NCI-H345 (cell line): ENCODE data around the gene MRPS30.
A peak's percentile ranks its signal among the peaks of the same experiment; 100 is the strongest.
"Not testable (repeated sequence)": the region's sequence is repeated elsewhere in the genome, so short reads cannot be mapped to it uniquely, and the experiment has no call there.

Experiments
- DNase-seq: peaks from one replicate; lab custom pipeline; 2025; lab: John Stamatoyannopoulos, UW

The MRPS30 gene

DNA sequence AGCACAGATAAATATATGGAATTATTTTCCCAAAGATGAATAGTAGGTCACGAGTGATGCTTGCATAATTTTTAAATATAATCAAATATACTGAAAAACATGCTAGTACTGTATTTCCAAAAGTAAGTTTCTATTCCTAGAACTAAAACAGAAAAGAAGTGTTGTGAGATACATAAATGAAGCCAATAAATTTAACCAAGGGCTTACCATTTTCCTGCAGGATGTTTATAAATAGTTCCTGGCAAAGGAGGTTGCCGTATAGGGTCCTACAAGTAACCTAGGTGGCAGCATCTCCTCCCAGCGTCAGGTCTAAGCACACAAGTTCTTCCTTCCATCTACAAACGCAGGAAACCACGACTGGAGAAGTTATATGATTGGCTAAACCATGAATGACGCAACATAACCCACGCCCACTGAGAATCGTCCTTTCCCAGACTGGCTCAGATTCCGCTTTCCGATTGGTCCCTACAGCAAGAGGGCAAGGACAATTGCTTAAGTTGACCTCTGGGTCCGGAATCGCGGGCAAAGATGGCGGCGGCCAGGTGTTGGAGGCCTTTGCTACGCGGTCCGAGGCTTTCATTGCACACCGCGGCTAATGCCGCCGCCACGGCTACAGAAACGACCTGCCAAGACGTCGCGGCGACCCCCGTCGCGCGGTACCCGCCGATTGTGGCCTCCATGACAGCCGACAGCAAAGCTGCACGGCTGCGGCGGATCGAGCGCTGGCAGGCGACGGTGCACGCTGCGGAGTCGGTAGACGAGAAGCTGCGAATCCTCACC is at the start of gene MRPS30:
Gene MRPS30 (plus strand): TSS at position 513 of the 780 bp plus-strand sequence. CDS start 16 bp downstream, at position 529.
- peak; percentile 99 for DNase-seq

DNA sequence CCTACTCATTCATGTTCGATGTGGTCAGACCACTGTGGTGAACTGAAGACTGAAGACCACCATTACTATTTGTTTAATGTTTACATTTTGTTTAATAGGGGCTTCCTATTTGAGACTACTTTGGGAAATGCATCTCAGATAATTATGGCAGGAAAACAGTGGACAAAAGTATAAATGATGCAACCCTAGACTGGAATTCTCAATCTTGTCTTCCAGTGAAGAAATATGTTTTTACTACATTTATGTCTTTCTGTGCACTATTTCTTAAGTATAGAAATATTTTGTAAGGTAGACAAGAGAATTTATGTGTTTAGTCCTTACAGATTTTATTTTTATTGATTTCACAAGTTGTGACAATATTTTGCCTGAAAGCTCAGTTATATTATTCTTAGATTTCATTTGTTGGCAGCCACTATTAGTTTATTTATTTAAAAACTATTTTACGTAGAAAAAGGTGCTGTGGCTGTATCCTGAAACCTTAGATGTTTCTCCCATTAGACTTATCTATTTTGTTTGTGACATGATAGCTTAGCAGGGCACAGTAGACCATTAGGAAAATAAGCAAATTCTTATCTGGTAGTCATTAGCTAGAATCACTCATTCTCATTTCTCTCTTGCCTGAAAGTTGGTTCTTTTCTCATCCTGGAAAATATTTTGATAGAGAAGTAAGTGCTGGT is 39.4 kb upstream of the MRPS30 start:
- DNase-seq: no peak

DNA sequence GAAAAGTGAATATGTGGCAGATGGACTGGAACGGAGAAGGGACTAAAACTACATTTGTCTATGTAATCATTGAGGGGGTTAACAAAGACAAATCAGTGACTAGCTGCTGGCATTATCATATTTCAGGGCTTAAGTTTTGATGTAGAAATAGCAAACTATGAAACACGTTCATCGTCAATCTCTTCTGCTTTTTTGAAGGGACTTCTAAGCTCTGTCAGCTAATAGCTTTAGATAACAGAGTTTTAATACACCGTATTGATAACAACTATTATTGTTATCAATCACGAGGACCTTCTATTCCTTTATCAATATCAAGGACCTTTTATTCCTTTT is 38.9 kb upstream of the MRPS30 start:
- no peak for DNase-seq

DNA sequence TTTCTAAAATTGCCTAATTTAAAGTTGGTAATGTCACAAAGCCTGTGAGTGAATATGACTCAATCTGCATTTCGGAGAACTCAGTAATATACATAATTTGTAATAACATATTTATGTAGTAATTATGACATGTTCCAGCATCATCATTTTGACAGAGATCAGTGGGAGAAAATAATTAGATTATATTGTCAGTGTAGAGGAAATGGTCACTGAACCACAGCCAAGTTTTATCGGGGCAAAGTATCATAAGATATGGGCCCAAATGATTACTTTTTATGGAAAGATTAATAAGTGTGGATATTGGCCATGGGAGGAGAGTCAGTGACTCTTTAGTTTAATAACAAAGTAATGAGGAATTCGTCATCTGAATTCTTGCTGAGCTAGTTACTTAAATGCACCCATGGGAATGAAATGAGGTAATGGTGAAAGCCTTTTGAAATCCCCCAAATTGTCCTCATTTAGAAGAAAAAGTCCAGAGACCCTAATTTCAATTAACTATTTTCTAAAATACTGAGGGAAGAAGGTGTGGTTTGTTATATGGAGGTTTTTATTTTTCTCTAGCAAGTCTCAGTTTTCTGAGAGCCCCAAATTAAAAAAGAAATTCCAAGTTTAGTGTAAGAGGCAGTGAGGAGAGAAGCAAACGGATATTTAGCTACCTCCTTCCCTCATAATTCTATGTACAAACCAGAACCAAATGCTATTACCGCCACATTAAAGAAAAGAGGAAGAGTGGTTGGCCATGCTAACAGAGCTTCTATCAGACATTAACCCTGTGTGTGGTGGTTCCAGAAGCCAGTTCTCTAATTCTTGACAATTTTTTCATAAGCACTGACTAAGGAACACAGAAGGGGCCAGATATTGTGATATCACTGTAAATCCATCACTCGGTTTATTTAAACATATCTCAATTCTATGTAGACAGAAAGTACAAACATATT is 37.7 kb upstream of the MRPS30 start:
- DNase-seq: no peak

DNA sequence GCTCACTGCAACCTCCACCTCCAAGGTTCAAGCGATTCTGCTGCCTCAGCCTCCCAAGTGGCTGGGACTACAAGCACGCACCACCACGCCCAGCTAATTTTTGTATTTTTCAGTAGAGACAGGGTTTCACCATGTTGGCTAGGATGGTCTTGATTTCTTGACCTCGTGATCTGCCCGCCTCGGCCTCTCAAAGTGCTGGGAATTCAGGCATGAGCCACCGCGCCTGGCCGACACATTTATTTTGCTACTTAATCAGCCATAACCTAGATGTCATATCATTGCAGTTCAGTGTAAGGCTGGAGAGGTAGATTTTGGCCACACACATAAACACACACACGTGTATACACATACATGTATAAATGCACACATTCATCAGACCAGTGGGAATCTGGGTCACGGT is 36.4 kb upstream of the MRPS30 start:
- DNase-seq: not testable (repeated sequence)

DNA sequence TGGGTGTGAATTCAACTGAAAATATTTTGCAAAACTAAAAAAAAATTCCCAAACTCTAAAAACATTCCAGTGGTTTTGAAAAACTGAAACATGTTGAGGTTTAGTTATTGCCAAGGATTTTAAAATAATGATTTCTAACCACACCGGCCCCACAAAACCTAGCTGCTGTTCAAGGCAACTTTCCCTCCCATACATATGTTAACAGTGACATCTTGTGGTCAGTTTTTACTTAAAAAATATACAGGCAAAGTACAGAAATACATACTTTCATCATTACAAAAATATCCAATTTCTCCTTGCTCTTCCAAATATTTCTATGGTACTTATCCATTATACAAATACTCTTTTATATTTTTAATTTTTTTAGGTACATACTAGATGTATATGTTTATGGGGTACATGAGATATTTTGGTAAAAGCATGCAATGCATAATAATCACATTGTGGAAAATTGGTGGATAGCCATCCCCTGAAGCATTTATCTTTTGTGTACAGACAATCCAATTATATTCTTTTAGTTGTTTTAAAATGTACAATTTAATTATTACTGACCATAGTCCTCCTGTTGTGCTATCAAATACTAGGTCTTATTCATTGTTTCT is 34.4 kb upstream of the MRPS30 start:
- DNase-seq: peak; percentile 21

DNA sequence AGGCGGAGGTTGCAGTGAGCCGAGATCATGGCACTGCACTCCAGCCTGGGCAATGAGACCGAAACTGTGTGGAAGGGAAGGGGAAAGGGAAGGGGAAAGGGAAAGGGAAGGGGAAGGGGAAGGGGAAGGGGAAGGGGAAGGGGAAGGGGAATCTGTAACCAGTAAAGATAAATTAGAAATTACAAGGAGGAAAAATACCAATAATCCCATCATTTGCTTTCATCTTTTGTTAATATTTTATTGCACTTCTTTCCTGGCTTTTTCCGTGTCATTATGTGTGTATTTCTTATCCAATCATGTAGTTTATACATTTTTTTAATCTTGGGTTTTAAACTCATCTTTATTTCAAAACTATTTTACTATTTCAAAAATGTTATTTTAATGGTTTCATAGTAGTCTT is 29.6 kb upstream of the MRPS30 start:
- DNase-seq: no peak

DNA sequence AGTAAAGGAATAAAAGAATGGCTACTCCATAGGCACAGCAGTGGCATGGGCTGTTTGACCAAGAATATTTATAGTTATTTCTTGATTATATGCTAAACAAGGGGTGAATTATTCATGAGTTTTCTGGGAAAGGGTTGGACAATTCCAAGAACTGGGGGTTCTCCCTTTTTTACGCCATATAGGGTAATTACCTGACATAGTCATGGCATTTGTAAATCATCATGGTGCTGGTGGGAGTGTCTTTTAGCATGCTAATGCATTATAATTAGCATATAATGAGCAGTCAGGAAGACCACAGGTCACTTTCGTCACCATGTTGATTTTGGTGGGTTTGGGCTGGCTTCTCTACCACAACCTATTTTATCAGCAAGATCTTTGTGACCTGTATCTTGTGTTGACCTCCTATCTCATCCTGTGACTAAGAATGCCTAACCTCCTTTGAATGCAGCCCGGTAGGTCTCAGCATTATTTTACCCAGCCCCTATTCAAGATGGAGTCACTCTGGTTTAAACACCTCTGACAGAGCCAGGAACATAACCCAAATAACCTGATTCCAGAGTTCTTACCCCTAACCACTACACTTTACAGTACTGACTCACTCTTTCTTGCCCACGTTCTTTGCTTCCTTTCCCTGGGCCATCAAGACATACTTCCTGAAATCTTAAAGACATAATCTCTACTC is 25.0 kb upstream of the MRPS30 start:
- no peak for DNase-seq

DNA sequence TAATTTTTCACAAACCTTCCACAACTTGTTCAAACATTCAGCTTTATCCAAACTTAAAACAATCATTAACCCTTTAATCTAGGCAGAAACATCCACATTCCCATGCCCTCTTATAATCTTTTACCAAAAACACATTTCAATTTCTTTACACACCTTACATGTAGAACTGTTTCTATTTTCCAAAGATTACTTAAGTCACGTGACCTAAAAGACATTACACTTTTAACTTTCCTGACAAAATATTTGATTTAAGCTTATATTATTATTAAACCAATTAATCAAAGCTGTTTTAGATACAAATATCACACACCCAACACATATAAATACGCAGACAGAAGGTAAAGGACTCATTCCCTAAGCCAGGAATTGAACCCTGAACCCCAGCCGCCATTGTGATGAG is 21.0 kb upstream of the MRPS30 start:
- no peak for DNase-seq

DNA sequence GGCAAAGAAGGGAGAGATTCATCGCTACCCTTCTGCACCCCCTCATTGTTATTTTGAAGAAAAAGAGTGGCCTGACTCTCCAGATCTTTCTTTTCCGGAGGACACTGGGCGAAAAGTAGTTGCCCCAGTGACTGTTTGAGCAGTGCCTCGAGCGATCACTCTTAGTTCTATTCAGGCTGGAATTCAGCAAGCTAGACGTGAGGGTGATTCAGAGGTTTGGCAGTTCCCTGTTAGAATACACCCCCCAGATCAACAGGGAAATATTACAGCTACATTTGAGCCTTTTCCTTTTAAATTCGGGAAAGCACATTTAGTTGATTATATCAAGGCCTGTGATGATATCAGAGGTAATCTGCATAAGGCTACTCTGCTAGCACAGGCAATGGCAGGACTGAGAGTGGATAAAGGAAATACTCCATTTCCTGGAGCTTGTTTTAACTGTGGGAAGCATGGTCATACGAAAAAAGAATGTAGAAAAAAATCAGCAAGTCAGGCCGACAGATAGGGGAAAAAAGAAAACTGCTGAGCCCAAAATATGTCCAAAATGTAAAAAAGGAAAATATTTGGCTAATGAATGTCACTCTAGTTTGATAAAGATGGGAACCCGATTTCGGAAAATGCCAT is 19.3 kb upstream of the MRPS30 start:
- DNase-seq: not testable (repeated sequence)

DNA sequence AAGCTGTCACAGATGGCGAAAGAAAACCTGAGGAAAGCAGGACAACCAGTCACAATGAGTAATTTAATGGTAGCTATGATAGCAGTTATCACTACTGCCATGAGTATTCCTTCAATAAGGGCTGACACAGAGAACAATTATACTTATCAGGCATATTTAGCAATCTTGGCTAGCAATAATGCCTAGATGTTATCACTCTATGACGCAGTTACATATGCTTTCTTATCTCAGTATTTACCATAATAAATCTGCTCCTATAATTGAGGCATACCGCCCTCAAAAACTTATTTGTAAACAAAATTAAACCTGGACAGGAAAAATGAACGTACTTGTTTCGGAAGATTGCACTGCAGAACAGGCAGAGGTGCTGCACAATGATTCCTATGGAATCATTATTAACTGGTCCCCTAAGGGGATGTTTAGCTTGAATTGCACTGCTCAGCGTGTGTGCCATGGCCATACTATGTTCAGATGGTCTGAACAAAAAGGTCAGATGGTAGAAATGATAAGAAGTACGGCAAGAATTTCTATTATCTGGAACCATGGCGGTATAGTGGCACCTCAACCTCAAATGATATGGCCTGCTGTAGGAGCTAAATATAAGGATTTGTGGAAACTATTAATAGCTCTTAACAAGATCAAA is 16.6 kb upstream of the MRPS30 start:
- not testable (repeated sequence) for DNase-seq

DNA sequence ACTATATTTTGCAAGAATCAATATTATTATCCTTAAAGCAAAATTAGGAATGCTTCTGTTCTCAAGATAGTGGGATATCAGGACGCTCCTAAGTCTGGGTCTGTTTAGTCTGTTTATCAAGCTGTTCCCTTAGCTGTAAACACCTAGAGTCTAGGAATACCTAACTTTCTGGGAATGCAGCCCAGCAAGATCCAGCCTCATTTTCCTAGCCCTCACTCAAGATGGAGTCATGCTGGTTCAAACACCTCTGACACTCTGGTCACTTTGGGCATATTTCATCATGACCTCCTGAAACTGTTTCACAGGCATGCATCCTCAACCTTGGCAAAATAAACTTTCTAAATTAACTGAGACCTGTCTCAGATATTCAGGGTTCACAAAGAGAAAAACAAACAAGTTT is 14.4 kb upstream of the MRPS30 start:
- no peak for DNase-seq

DNA sequence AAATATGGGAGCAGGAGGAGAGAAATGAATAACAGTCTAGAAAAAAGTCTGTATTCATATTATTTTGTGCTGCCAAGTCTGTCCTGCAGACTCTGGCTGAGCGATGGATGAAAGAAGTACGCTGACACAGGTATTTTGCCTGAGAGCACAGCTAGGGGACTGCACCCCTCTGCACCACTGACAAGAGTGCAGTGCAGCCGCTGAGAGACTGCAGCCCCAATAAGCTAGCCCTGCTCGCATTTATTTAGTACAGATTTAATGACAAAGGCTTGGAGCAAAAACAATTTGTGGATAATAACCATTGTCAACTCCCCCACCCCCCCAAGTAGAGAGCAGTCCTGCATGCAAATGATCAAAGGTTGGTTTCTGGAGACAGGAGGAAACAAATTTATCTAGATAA is 13.3 kb upstream of the MRPS30 start:
- DNase-seq: no peak

DNA sequence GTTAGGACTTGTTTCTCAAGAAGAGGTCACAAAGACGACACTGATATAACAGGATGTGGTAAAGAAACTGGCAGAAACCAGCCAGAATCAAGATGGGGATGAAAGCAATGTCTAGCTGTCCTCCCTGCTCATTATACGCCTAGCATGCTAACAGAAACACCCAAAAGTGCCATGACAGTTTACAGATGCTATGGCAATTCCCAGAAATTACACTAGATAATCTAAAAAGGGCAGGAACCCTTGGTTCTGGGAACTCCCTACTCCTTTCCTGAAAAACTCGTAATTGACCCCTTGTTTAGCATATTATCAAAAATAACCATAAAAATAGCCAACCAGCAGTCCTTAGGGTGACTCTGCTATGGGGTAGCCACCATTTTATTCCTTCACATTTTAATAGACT is 10.9 kb upstream of the MRPS30 start:
- DNase-seq: no peak

DNA sequence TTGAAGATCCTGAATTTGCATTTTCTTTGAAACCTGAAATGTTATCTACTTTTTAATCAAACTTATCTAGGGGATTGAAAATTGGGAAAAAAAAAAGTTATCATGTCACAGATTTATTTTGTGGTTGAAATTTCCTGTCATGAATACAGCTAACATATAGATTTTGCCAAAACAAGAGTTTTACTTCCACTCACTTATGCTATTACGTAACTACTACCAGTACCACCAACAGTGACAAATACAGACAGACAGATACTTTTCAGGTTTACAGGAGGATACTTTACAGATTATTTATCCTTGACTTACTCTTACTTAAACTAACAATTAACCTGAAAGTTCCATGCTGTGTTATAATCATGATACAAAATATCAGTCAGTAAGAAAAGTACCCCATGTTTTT is 6.8 kb upstream of the MRPS30 start:
- DNase-seq: no peak

DNA sequence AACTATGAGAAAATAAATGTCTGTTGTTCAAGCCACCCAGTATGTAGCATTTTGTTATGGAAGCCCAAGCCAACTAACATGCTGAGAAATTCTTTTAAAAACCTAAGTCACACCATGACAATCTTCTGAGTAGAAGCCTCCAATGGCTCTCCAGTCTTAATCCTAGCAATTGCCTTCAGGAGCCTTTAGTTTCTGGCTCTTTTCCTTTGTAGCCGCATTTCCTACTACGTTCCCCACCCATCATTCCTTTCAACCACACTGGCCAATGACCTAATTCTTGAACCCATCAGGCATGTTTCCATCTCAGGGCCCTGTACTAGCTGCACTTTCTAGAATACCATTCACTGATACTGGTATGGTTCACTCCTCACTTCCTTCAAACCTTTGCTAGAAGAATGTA is 2.1 kb upstream of the MRPS30 start:
- no peak for DNase-seq

DNA sequence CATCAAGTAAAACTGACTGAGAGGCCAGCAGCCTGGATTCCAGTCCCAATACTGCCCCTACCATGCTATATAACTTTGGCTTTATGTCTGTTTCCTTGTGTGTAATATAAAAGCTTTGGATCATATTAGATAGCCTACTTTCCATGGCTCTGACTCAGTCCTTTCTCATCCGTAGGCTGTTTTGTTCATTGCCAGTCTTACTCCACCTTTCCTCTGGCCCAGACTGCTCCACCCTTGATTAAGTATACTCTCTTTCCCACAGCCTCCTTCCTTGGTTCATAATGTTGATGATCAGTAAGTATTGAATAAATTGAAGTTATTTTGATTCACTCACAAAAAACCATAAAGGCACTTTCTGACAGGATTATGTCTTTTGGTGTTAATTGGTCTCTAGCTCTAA is 1.5 kb upstream of the MRPS30 start:
- DNase-seq: no peak

DNA sequence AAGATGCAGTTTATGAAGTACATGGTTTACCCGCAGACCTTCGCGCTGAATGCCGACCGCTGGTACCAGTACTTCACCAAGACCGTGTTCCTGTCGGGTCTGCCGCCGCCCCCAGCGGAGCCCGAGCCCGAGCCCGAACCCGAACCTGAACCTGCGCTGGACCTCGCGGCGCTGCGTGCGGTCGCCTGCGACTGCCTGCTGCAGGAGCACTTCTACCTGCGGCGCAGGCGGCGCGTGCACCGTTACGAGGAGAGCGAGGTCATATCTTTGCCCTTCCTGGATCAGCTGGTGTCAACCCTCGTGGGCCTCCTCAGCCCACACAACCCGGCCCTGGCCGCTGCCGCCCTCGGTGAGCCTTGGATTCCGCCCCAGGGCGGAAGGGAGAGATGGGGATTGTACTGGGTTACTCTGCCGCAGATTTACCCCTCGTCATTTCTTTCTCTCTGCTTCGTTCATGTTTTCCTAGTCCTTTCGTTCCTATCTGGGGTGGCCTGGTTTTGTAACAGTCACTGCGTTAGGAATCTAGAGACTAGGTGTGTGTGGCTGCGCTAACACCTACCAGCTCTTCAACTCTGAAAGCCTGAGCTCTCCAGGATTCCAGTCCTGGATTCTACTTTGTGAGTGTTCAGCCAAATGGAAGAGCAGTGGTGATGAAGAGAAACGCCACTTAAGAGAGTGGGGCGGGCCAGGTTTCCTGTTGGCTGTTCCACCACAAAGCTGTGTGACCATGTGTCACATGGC is 638 bp downstream of the MRPS30 start:
- DNase-seq: peak; percentile 54

DNA sequence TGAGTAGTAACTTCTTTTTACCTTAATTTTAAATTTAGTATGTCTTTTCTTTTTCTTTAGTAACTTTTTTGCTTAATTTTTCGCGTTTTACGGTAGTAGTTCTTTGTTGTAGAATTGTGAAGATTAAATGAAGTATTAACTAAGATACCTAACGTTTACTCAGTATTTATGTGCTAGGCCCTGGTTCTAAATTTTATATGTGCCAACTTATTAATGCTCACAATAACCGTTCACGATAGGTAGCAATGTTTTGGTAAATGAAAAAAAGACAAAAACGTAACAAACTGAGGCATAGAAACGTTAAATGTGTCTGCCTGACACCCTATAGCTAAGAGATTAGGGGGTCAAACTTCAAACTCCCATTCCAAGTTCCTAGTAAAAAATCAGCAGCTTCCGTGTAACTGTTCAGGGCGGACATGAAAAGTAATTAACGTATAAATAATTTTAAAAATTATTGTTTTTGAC is 1.2 kb downstream of the MRPS30 start:
- no peak for DNase-seq

DNA sequence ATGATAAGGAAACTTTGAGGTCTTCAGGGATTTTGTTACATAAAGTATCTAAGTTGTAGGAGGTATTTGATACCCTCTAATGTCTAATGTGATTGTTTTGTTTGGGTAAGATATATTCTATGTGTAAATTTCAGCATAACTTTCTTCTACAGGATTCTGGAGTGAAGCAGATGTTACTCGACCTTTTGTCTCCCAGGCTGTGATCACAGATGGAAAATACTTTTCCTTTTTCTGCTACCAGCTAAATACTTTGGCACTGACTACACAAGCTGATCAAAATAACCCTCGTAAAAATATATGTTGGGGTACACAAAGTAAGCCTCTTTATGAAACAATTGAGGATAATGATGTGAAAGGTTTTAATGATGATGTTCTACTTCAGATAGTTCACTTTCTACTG is 6.0 kb downstream of the MRPS30 start:
- DNase-seq: no peak
